Stimulated activated CD4-positive, alpha-beta T cell treated with anti-CD3 and anti-CD28 coated beads, Interleukin-1b, Interleukin-23, amount 100 ng/mL, for 4 hours (primary cell): ENCODE data around the gene CNTNAP4.

Experiments used
- DNase-seq, 2 donors: peaks; one replicate each; pipeline ENCODE4 v3.0.0-alpha.2; 2020; ENCODE audit warnings: low read depth in 2 of 2

CNTNAP4 gene

DNA sequence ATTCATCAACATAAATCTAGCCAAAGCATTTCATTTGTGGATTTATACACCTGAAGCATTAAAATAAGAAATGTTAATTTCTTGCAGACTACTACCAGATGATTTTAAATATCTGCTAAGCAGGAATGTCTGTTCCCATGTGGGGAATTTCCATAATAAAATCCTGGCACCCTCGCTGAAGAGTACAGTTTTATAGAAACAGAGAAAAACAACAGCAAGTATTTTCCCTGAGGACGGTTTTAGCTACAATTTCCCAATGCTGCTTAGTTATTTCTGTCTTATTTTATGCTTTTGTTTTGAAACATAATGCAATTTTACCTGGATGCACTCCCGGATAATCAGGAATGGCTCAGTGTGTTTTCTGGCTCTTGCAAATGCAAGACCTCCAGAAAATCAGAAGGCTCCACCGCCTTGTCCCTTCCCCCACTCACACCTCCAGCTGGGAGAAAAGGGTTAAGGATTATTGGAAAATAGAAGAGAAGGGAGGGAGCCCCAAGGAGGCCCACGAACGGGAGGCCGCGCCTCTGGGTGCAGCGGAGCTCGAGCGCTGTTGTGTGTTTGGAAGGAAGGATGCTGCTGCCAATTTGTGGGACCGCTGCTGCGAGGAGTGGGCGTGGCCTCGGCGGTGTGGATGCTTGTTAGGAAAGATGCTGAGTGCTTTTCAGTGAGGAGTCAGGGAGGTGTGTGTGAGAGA, at the start of gene CNTNAP4:
Gene CNTNAP4, plus strand, starts transcription at position 657 of the 694 bp plus-strand sequence. CDS start 262 bp downstream, outside the sequence.
- DNase-seq = no peak

DNA sequence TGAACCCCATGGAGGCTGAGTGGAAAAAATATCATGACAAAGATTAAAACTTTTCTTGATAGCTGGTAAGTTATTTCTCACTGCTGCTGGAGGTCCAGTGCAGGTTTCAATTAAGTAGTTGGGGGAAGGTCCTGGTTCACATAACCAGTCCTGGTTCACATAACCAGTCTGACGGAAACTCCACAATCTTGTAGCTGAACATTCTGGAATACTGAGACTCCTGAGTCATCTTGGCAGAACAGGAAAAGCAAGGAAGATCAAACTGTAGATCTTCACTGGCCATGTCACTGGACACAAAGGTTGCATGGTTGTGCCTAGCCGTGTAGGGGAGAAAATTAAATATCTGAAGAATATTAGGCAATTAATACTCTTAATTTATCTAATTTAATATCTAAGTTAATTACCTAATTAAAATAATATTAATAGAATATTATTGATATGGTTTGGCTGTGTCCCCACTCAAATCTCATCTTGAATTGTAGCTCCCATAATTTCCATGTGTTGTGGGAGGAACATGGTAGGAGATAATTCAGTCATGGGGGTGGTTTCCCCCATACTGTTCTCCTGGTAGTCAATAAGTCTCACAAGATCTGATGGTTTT, 48.6 kb upstream of the CNTNAP4 start:
- DNase-seq = no peak

DNA sequence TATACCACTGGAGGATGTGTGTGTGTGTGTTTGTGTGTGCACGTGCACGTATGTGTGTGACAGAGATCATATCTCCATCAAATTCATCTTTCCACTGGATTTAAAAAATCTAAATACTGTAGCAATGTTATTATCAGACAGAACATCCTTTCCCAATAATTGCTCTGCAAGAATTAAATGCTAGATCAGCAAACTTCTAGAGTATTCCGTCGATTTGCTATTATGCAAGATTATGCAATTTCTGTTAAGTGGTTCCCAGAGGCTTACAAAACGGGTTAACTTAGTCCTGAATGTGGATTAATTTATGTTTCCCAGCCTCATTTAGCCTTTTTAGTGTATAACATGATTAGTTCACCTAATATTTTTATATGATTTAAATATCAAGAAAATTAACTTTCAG, 44.5 kb upstream of the CNTNAP4 start:
- no peak for DNase-seq

DNA sequence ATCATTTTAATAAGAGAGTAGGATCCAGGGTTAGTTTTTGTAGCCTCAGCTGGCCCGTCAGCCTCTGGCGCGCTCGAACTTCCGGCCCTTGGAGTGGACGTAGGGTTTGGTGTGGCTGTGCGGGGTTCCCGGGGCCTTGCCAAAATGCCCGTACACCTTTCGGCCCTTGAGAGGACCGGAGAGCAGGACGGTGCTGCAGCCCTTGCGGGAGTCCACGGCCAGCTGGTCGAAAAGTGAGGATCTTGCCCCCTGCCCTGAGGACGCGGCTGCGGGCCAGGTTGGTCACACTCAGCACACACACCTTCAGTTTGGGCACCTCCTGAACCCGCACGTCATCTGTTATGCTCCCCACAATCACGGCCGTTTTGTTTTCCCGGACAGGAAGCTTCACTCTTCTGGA, 42.2 kb upstream of the CNTNAP4 start:
- DNase-seq = no peak

DNA sequence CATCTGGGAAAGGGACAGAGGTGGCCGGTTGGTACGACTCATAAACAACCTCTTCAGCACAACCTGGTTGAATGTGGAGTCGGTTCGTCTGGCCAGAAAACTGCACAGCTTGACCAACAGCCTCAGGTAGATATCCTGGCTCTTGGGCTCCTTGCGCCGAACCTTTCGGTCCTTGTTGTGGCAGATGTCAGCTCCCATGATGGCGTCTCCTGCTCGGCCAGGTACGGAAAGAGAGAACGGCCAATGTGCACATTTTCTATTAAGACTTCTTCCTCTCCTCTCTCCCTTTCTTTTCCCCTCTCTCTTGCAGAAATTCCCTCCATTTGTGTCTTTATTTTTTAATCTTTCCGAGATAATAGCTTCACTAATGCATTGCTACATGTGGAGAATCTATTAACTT, 41.8 kb upstream of the CNTNAP4 start:
- no peak for DNase-seq

DNA sequence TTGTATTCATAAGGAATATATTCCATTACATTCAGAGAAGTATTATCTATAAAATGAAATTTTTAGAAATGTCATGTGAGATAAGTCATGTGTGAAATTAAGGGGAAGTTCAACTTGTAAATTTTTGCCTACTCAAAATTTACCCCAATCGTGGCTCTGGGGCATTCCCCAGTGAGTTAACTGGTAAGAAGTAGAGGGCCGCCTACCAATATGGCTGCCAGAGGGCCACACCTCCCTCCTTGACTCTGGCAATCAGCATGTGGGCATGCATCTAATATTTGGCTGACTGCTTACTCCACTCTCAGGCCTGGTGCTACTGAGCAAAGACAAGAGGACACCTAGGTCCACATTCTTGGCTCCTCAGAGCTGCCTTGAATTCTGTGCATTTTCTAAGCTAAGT, 39.7 kb upstream of the CNTNAP4 start:
- no peak for DNase-seq

DNA sequence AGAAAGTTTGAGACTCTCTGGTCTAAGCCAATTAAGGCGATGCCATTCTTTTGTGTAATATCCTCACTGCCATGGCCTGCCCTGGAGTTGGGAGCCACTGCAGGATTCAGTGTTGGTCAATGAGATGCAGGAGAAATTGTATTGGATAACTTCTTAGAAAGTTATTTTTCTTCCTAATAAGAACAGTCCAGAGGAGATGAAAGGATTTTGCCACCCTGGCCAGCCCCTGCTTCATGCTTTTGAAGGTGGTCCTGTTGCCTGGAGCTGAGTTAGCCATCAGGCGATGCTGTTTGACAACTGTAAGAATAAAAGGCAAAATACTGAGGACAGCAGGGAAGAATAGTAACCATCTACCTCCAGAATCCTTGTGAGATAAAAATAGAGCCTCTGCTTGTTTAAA, 35.4 kb upstream of the CNTNAP4 start:
- DNase-seq = no peak

DNA sequence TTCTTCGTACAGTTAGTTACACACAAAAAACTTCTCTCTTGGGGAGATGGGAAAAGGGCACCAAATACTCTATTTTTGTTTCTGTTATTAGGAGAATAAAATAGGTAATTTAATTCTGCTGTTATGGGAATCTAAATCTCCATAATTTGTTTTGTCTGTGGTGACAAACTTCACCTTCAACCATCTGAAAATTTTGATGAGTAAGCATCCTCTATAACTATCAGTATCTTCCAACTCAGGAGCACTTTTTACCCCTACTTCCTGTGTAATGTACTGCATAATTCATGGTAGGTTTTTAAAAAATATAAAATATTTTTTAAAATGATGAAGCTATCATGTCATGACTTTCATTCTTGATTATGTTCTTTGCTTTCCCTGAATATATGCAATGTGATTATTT, 33.6 kb upstream of the CNTNAP4 start:
- no peak for DNase-seq

DNA sequence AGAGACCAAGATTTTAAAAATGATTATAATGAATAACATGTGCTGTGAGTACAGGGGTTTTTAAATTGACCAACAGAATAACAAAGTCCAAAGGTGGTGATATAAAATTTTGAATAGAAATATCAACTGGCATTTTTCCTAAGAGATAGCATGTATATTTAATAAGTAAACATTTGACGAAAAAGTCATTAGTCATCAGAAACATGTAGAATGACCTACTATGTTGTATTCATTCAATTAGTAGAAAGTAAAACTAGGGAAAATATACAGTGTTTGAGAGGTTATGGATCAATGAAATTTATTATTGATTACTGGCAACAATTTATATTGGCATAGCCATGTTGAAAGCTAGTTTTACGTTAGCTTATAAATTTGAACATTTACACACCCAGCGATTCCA, 30.6 kb upstream of the CNTNAP4 start:
- no peak for DNase-seq

DNA sequence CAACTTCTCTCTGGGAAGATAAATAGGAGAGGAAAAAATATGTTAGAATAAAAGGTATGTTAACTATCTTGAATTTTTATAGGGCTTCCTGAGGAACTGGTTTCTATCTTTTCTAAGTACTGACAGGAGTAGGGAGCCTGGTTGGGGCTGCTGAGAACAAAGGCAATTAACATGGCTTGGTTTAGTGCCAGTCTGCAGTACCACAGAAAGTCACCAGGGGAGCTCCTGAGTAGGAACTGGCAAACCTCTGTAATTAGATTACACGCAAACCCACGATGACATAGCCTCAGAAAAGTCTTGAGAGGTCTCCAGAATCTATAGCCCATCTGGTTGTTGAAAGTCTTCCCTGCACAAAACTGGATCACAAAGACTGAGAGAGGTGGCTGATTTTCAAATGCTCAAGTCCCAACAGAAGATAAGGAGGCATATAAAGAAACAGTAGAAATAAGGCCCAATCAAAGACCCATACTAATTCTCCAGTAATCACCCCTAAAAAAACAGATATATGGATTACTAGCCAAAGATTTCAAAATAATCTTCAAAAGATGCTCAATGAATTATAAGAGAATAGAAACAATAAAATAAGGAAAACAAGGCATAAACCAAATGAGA, 11.7 kb upstream of the CNTNAP4 start:
- no peak for DNase-seq

DNA sequence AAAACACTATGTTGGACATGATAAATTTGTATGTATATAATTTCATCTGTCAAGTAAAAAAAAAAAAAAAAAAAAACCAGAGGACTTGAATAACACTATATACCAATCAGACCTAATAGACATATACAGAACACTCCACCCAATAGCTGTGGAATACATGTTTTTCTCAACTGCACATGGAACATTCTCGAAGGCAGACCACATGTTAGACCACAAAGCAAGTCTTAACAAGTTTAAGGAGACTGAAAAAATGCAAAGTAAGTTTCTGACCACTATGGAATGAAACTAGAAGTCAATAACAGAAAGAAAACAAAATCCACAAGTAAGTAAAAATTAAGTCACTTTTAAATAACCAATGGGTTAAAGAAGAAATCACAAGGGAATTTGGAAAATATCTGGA, 8.4 kb upstream of the CNTNAP4 start:
- no peak for DNase-seq

DNA sequence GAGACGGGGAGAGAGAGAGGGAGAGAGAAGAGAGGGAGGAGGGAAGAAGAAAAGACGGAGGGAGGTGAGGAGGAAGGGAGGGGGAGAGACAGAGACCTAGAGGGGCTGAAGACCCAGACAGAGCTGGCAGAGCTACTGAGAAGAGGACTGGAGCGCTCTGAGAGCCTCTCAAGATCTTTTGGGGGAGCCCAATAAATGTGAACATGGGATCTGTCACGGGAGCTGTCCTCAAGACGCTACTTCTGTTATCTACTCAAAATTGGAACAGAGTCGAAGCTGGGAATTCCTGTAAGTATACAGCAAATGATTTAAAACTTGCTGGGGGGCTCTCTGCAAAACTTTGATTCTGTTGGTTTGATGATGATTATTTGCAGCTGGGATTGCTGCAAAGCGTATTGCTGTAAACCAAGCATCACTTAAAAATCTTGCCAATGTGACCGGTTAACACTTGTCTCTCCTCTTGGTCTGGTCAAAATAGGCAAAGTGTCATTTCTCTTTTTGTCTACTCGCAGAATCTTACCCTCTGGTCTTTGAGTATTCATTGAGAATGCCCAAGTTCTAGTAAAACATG, 344 bp downstream of the CNTNAP4 start:
- DNase-seq = no peak

DNA sequence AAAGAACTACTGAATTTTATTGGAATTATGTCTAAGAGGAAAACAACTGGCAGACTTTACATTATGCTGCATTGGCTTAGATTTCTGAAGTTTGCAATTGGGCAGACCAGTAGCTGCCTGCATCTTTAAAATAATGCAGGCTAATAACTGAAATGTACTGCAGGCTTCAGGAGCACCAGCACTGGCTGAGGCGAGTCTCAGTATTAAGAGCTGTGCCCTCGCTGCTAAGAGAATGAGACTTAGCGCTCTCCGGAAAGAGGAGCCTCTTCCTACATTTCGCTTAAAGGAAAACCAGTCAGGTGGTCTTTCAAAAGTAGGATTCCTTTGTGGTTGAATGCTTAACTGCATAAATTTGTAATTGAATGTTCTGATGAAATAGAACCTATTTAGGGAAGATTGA, 885 bp downstream of the CNTNAP4 start:
- DNase-seq = no peak

DNA sequence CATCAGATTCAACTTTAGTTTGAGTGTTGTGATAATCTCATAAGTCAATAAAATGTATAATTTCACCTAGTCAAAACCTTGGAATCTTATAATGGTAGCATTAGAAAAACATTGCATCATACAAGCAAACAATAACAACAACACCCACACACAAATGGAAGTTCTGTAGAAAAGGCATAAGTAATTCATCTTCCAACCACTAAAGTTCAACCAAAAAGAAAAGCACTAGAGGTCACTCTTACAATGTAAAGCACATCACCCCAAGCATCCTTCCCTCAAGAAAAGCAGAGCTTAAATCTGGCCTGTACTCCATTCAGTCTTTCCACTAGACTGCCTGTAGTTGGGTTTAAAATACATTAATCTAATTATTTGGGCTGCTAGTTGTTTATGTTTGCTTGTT, 1.8 kb downstream of the CNTNAP4 start:
- DNase-seq = no peak

DNA sequence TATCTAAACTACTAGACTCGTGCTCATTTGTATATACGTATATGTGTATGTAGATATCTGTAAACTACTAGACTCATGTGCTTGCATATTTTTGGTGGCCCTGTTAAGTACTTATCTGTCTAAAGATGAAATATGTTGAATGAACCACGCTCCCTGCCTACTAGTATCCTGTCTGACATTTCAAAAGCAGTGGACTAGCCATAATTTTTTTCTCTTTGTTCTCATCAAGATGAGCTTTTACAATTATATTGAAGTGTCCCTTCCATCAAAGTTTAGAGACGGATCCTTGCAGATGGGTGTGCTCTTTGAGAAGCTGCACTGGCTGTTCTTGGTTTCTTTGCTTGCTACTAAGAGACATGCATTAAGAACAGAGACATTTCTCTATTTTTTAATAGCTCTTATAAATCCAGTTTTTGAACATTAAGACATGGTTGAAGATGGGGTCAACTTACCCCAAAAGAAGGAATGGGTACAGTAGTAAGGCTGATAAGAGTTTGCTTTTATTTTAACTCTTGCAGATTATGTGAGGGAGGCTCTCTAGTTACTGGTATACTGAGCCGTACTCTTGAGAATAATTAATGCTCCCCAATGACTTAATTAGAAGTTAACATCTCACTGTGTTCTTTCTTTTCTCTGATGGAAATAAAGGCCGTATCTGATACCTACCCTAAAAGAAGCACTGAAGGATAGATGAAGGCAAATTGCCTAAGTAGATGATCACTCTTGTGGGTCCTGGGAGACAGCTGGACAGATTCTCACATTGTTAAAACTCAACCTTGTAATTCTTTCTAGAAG, 3.4 kb downstream of the CNTNAP4 start:
- DNase-seq = no peak

DNA sequence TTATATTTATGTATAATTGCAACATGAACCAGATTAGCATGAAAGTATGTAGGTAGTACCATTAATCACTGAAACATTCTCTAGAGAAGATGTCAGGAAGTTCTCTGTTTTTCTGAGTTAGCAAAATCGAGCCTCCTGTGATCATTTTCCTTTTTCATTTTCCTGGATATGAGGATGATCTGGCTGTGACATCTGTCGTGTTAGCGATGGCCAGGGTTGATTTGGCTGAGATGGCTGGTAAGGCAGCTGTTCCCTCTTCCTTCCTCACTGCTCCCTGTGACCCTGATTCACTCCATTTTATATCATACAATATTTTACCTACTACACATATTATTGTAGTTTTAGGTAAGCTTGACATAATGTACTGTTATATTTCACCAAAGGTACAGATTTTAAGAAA, 10.3 kb downstream of the CNTNAP4 start:
- no peak for DNase-seq

DNA sequence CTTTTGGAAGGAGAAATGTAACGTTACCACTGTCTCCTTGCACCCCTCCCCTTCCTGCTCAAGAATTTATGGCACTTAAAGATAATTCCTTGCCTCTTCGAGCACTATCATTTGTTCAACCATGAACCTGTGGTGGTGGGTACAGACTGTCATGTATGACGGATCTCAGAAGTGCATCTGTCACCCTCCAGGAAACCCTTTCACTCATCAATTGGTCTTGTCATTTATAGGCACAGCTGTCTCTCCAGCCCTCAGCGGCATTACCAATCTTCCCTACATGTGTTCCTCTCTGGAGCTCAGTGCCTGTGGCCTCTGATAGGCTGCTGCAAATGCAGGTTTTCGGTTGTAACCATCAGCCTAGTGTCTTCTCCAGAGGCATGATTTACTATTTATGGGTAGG, 15.0 kb downstream of the CNTNAP4 start:
- no peak for DNase-seq

DNA sequence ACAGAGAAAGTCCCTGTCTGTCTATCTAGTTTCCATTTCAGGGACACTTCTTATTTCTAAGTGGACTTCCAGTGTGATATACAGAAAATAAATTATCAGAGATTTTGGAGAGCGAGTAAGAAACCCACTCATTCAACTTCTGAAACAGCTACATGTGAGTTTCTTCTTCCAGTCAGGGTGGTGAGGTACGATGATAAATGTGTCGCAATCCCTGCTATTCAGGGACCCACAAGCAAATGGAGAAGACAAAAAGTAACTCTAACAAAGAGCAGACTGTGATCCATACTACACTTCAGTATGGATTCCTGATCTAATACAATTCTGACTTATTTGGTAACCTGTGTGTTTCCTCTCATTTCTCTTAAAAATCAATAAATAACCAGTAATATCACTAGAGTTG, 16.8 kb downstream of the CNTNAP4 start:
- DNase-seq = no peak

DNA sequence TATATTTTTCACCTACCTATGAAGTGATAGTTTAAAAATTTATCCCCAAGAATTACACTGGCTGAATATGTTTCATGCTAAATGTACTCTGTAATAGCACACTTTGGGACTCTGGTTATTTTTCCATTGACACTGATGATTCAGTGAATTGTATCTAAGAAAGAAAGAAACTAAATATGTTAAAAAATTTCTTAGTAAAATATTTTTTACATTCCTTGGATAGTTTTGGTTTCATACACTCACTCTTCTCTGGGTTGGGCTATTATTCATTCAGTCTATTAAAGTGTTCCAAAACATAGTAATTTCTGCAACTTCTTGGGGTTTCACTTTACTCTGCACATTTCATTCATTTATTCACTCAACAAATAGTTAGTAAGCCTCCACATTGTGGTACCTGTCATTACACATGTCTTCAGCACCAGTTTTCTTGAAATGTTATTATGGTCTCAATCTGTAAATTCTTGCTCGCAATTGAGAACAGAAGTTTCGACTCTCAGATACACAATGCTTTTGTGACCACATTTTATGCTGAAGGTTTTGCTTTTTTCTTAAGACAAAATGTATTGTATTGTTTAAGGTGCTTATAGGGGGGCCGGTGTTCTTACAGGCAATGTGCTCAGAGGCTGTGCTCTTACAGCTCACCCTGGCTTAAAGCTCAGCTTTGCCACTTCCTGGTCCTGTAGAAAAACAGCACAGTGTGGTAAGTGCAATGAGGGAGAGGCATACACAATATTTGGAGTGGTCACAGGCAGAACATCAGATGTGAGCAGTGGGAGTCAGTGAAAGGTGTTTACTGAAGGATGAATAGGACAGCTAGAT, 17.4 kb downstream of the CNTNAP4 start:
- DNase-seq = no peak

DNA sequence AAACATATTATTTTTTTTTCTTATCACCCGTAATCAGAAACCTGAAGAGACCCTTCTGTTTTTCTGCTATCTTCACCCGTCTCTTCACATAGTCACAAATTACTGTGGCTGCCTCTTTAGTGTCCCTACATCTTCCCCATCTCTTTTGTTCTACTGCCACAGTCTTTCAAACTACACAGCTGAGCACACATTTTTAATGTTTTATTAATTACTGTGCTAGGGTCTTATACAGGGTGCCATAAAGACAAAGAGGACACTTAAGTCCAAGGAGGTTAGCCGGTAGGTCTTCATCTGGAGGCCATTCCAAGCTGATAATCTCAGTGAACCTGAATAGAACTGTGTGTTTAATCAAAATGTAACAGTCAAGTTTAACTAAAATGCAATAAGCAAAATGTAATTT, 20.7 kb downstream of the CNTNAP4 start:
- DNase-seq = no peak

DNA sequence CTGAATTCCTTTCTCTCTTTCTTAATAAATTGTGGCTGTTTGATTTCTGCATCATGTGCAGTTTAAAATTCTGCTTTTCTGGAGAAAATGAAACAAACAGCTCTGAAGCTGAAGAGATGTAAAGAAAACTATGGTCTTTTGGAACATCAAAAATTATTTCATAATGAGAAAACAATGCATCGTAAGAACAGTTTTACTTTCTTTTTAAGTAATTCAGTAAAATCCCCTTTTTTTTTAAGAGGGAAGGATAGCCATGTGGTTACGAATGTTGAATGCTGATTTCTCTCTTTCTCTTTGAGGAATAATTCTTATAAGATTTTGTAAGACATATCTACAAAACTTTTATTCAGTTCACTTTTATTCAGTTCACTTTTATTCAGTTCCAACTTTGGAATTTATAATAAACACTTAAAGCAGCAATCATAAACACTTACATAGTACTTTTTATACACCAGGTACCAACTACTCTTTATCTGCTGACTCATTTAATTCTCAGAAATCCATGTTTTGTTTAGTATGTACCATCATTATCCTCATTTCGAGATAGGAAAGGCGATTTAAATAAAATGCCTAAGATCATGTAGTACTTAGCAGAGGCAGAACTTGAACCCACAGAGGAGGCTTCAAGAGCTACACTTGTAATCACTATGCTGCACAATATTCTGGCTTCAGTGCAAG, 26.6 kb downstream of the CNTNAP4 start:
- no peak for DNase-seq
